ENCODE measurements around the gene SCRT2.

- no peak for TF ChIP-seq CTCF (IDR thresholded peaks at IDR 0.05)
- TF ChIP-seq EZH2 (IDR thresholded peaks at IDR 0.05) = no peak
These were observed 28.8 kb downstream of the SCRT2 start for GRCh38 chr20:646868-647233.

Measured in neural progenitor cell (in vitro differentiated cells).